K562 (cell line): ENCODE measurements around the gene RAB14. TPM values are rescaled to one million over a fixed set of nuclear protein-coding genes. Genes with fewer than 3 reads are reported as not detected.

Experiments used
- ATAC-seq: fragments of 200-7000 bp; cut with Tn5 transposase; 3 replicates; pipeline ENCODE4 v1.9.1; 2020; ENCODE audit warnings: moderate library complexity
- BruUV-seq: library from RNA; stranded (reverse); fragments of 400-500 nt; replicated peaks from 2 replicates; lab custom pipeline; 2021; lab: Mats Ljungman, UMichigan
- CTCF ChIA-PET: fragments of 300-600 bp; formaldehyde crosslinking; extraction: SDS; loops from one replicate; lab custom pipeline; 2021; ENCODE audit warnings: low intra/inter-chr PET ratio; lab: Yijun Ruan, JAX
- POLR2A ChIA-PET: fragments of 300-600, 350-650 bp; sonication (Branson Sonifier 250); formaldehyde crosslinking; extraction: SDS; loops from one replicate; lab custom pipeline; 2021; ENCODE audit warnings: antibody characterized with exemption, inconsistent platforms; lab: Yijun Ruan, JAX
- DNase-seq, 4 experiments: peaks; one replicate each; pipeline versions ENCODE4 v3.0.0 to v3.0.0-alpha.2; 2011 to 2018; ENCODE audit warnings: low spot score in 3 of 4, mixed read lengths in 3 of 4; ENCODE audit errors: extremely low read depth in 1 of 4
- FAIRE-seq: peaks from 2 replicates; lab custom pipeline; 2011; peaks lifted over from hg19 to GRCh38; lab: Jason Lieb, UNC
- H2AFZ ChIP-seq: 2 replicates; pipeline ENCODE4 v1.6.0; 2011; ENCODE audit warnings: low read depth, low read length, control low read depth, inconsistent platforms
- H3K27ac ChIP-seq: fragments of 200-600 bp; 3 replicates; pipeline ENCODE4 v1.8.0; 2011; ENCODE audit warnings: low read depth, mild to moderate bottlenecking, control low read depth, inconsistent platforms, low read length, moderate library complexity, mixed read lengths; ENCODE audit errors: extremely low read depth
- H3K27me3 ChIP-seq, 2 experiments: fragments of 300-600 bp in 1 of 2; 2 replicates in 1 of 2; 3 replicates in 1 of 2; pipeline versions ENCODE4 v1.6.0 to v1.8.0; 2011; ENCODE audit warnings: inconsistent platforms in 2 of 2, low read length in 2 of 2, mild to moderate bottlenecking in 1 of 2, mixed read lengths in 1 of 2, moderate library complexity in 1 of 2; ENCODE audit not compliant: control insufficient read depth in 2 of 2, insufficient read depth in 2 of 2
- H3K36me3 ChIP-seq: fragments of 300-600 bp; 3 replicates; pipeline ENCODE4 v1.8.0; 2011; ENCODE audit warnings: mild to moderate bottlenecking, low read length, inconsistent platforms; ENCODE audit not compliant: control insufficient read depth, insufficient read depth
- H3K4me1 ChIP-seq, 2 experiments: fragments of 200-600 bp in 1 of 2; replicated peaks in 1 of 2; 2 replicates in 1 of 2; 3 replicates in 1 of 2; pipeline versions ENCODE4 v1.5.1 to v1.8.0; 2011; ENCODE audit warnings: inconsistent platforms in 2 of 2, low read length in 2 of 2, mild to moderate bottlenecking in 1 of 2, mixed read lengths in 1 of 2, moderate library complexity in 1 of 2; ENCODE audit not compliant: control insufficient read depth in 2 of 2, insufficient read depth in 2 of 2
- H3K4me2 ChIP-seq: 2 replicates; pipeline ENCODE4 v1.6.1; 2011; ENCODE audit warnings: low read length, control low read depth, inconsistent platforms, mixed read lengths; ENCODE audit not compliant: insufficient read depth
- H3K4me3 ChIP-seq: fragments of 200-600 bp; sonication (generic), shearing (Covaris generic); 2 replicates; pipeline ENCODE4 v1.5.1; 2016; ENCODE audit warnings: control low read depth, inconsistent platforms
- H3K79me2 ChIP-seq: fragments of 200-600 bp; 3 replicates; pipeline ENCODE4 v1.8.0; 2011; ENCODE audit warnings: low read length, inconsistent platforms; ENCODE audit not compliant: control insufficient read depth, insufficient read depth
- H3K9ac ChIP-seq, 2 experiments: 2 replicates each; pipeline versions ENCODE4 v1.6.0 to v1.6.1; 2011; ENCODE audit warnings: low read depth in 2 of 2, low read length in 2 of 2, control low read depth in 1 of 2, inconsistent platforms in 1 of 2, mild to moderate bottlenecking in 1 of 2, mixed read lengths in 1 of 2; ENCODE audit not compliant: insufficient read depth in 1 of 2
- H3K9me1 ChIP-seq: one replicate; pipeline ENCODE4 v1.6.0; 2011; ENCODE audit warnings: inconsistent platforms, mild to moderate bottlenecking, low read length, moderate library complexity; ENCODE audit not compliant: control insufficient read depth, insufficient read depth
- H3K9me3 ChIP-seq: replicated peaks from 2 replicates; pipeline ENCODE4 v1.5.1; 2011; ENCODE audit warnings: low read depth, low read length, inconsistent platforms; ENCODE audit not compliant: control insufficient read depth, insufficient read depth
- H4K20me1 ChIP-seq: replicated peaks from 2 replicates; pipeline ENCODE4 v1.6.1; 2011; ENCODE audit warnings: low read length, inconsistent platforms, mixed read lengths; ENCODE audit not compliant: control insufficient read depth, insufficient read depth
- CCNT2 ChIP-seq: IDR thresholded peaks from 2 replicates; pipeline ENCODE4 v1.6.1; 2011; ENCODE audit warnings: borderline replicate concordance, low read depth, mild to moderate bottlenecking, moderate library complexity, mixed read lengths, low read length; ENCODE audit not compliant: insufficient read length; ENCODE audit errors: extremely low read depth
- GTF3C2 ChIP-seq: IDR thresholded peaks from 3 replicates; pipeline ENCODE4 v1.6.1; 2011; ENCODE audit warnings: borderline replicate concordance, mild to moderate bottlenecking, moderate library complexity; ENCODE audit not compliant: insufficient read length; ENCODE audit errors: extremely low read depth
- KDM2B ChIP-seq: fragments of 250-450 bp; sonication (Bioruptor Pico); IDR thresholded peaks from 2 replicates; pipeline ENCODE4 v1.8.0; 2021; ENCODE audit warnings: mild to moderate bottlenecking, moderate library complexity
- NRF1 ChIP-seq, 2 experiments: fragments of 450-650 bp; IDR thresholded peaks in 1 of 2; conservative IDR thresholded peaks in 1 of 2; 2 replicates each; pipeline ENCODE4 v1.6.1; 2014; ENCODE audit warnings: mild to moderate bottlenecking in 2 of 2
- RB1 ChIP-seq: fragments of 450-650 bp; IDR thresholded peaks from 2 replicates; pipeline ENCODE4 v1.6.1; 2017; ENCODE audit warnings: low read depth, mild to moderate bottlenecking
- ZBTB11 ChIP-seq, 3 experiments: fragments of 200-800 bp in 1 of 3; fragments of 250-450 bp in 1 of 3; fragments of 450-650 bp in 1 of 3; sonication (Bioruptor Pico) in 1 of 3; sonication (Bioruptor generic) in 1 of 3; formaldehyde crosslinking in 1 of 3; IDR thresholded peaks; 2 replicates each; pipeline versions ENCODE4 v1.6.1 to v1.8.0; 2016 to 2022; ENCODE audit warnings: mild to moderate bottlenecking in 2 of 3, missing genetic modification characterization in 2 of 3, missing compliant biosample characterization in 1 of 3, moderate library complexity in 1 of 3
- ZNF609 ChIP-seq: sonication (generic); formaldehyde crosslinking; IDR thresholded peaks from 2 replicates; pipeline ENCODE4 v1.8.1; 2023; ENCODE audit warnings: missing genetic modification reagents, mild to moderate bottlenecking, borderline replicate concordance
- WGBS: fragments of 100-300 bp; shearing (Covaris generic); methylation state at CpG from one replicate; pipeline ENCODE4 v1.1.6; 2016; ENCODE audit warnings: low coverage, mixed read lengths; ENCODE audit not compliant: insufficient coverage; ENCODE audit errors: missing lambda C conversion rate; 5-methylcytosine and 5-hydroxymethylcytosine counted together
- in situ Hi-C: fragments of 300-500 bp; cut with MboI; formaldehyde crosslinking; loops from 4 replicates; pipeline ENCODE4 v1.15.0; 2018; ENCODE audit warnings: inconsistent platforms, mixed read lengths
- intact Hi-C: fragments of 100-400 bp; cut with micrococcal nuclease; formaldehyde crosslinking; loops from 2 replicates; pipeline ENCODE4 v1.14.2; 2022
- polyA plus RNA-seq, 8 experiments: library from polyadenylated mRNA; depleted of rRNA in 4 of 8; stranded (reverse) in 5 of 8; unstranded in 3 of 8; fragments of >200 nt; fragmentation: Nextera tagmentation in 2 of 8; fragmentation: Illumina TruSeq in 1 of 8; extraction: Ambion mirVana in 2 of 8; extraction: Trizol in 1 of 8; gene quantifications; 2 replicates each; pipeline versions ENCODE4 v1.2.1 to v1.2.3, GENCODE V29; 2011 to 2014; ENCODE audit warnings: inconsistent platforms in 1 of 8, missing spikeins in 1 of 8
- total RNA-seq, 7 experiments: library from RNA; depleted of rRNA in 6 of 7; stranded (reverse); fragments of >200 nt in 6 of 7; fragmentation: Illumina TruSeq in 2 of 7; extraction: Trizol in 2 of 7; gene quantifications; 2 replicates each; pipeline versions ENCODE4 v1.2.1 to v1.2.3, GENCODE V29; 2011 to 2021; ENCODE audit warnings: low replicate concordance in 1 of 7

RAB14 gene
- total and polyA plus RNA-seq, 9 of the 15 experiments (the other 6 are each of a cell fraction or from before 2014, with no cell fraction given): 10.3 to 41.8 (median 20.9) TPM

- TF ChIP-seq GTF3C2: no peak
- TF ChIP-seq, all 486 proteins: peak for 6
Observed at GRCh38 chr9:121178676-121179372, 22.8 kb downstream of the RAB14 start (continued).

GRCh38 chr9:121173501-121173900 is 28.2 kb downstream of the RAB14 start:
- Histone ChIP-seq H3K27ac (no peak overlapping the region), H3K79me2 (no peaks in the 10 kb centered on the region), H3K4me2 (no peak overlapping the region), H3K27me3 (no peaks in the 10 kb centered on the region), H3K36me3 (peaks cover 88% of the 10 kb centered on the region; the same call in 2 of the 3 replicates), H3K4me3 (no peak overlapping the region), H3K9ac (no peak overlapping the region), H3K9me3 (no peaks in the 10 kb centered on the region), H4K20me1 (no peaks in the 10 kb centered on the region), H2AFZ (no peak overlapping the region), H3K4me1 (no peaks in the 10 kb centered on the region; a peak in 1 of 5 replicates), H3K9me1 (no peaks in the 10 kb centered on the region)
- FAIRE-seq: no peak
- ATAC-seq: no peak
- ChIA-PET CTCF (no interaction called here), POLR2A (no interaction called here)
- intact Hi-C loops (no loop called here), in situ Hi-C loops (no loop called here)
- DNase-seq: no peak
- no TSS peak for BruUV-seq
- 85% methylated on average over 6 of the region's 7 CpGs for WGBS
- no peak for TF ChIP-seq NRF1 (conservative IDR thresholded peaks at IDR 0.05 in 1 of 2, IDR thresholded peaks at IDR 0.05 in 1 of 2)
- TF ChIP-seq ZNF609 (CRISPR knock-in tag): no peak
- TF ChIP-seq ZBTB11 (CRISPR knock-in tag; IDR thresholded peaks at IDR 0.05): no peak
- TF ChIP-seq CCNT2: no peak
- no peak for TF ChIP-seq KDM2B (CRISPR knock-in tag)
- TF ChIP-seq RB1: no peak
